Measurements from ENCODE around the gene AK3.
"Not testable (repeated sequence)": the region's sequence is repeated elsewhere in the genome, so short reads cannot be mapped to it uniquely, and the experiment has no call there.

AK3 gene

DNA sequence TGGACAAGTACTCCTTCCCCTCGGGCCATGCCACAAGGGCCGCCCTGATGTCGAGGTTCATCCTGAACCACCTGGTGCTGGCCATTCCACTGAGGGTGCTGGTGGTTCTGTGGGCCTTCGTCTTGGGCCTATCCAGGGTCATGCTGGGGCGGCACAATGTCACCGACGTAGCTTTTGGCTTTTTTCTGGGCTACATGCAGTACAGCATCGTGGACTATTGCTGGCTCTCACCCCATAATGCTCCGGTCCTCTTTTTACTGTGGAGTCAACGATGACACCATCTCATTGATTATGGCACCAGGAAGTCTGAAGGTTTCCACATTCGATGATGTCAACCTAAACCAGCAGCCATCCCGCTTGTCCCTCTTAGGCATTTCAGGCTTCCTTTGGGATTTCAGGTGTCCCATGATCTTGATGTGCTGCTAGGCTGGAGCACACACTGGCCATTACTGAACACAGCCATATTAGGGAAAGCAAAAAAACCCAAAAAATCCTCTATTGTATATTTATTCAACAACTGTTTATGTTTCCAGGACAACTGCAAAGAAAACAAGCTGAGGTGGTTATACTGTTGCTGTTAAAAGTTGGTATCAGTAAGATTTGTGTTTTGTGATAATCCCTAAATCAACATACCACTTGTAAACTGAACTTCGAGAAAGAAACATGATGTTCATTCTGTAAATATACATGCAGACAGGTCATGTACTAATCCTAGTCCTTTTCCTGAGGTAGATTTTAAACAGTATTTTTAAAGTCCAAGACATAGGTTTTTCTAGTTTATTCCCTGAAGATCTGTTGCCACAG lies 77.8 kb downstream of the AK3 start:
- DNase-seq = no peak

GRCh38 chr9:4662108-4662988 lies 78.7 kb downstream of the AK3 start, which contains the start of gene PLPP6:
Gene PLPP6 (plus strand): TSS chr9:4662294. CDS start chr9:4662376, 82 bp downstream.
- DNase-seq = peak; percentile 78 to 84

GRCh38 chr9:4661611-4662010 lies 79.4 kb downstream of the AK3 start:
- DNase-seq = no peak

DNA sequence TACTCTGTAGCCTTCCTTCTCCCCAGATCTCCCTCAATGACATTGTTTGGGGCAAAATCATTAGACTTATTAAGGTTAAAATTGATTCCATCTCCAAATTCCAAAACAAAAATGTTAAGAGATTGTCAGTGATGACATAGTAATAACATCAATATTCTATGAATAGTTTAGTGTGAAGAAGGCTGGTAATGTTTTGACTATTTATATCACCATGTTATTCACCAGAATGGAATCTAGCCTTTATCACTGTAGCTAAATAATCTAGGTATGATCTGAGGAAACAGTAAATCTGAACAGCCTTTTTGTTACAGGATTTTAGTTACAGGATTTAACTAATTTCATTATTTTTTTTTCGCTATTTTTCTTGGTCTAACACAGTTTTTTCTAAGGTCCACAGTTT lies 79.8 kb downstream of the AK3 start:
- DNase-seq = no peak

DNA sequence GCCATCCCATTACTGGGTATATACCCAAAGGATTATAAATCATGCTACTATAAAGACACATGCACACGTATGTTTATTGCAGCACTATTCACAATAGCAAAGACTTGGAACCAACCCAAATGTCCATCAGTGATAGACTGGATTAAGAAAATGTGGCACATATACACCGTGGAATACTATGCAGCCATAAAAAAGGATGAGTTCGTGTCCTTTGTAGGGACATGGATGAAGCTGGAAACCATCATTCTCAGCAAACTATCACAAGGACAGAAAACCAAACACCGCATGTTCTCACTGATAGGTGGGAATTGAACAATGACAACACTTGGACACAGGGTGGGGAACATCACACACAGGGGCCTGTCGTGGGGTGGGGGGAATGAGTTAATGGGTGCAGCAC lies 80.3 kb downstream of the AK3 start:
- not testable (repeated sequence) for DNase-seq

Measured in activated CD4-positive, alpha-beta T cell treated with anti-CD3 and anti-CD28 coated beads, Interleukin-2, amount 50 U/mL, for 48 hours (primary cell).